GM18858 (cell line): Measurements from ENCODE around the gene DNAJC5G.

Experiments
- ATAC-seq: cut with Tn5 transposase; IDR thresholded peaks from one replicate; pipeline ENCODE4 v1.9.1; 2021; ENCODE audit not compliant: unreplicated experiment

Gene DNAJC5G, protein sequence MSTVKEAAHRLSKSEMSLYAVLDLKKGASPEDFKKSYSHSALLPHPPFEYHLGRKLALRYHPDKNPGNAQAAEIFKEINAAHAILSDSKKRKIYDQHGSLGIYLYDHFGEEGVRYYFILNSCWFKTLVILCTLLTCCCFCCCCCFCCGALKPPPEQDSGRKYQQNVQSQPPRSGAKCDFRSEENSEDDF

DNA sequence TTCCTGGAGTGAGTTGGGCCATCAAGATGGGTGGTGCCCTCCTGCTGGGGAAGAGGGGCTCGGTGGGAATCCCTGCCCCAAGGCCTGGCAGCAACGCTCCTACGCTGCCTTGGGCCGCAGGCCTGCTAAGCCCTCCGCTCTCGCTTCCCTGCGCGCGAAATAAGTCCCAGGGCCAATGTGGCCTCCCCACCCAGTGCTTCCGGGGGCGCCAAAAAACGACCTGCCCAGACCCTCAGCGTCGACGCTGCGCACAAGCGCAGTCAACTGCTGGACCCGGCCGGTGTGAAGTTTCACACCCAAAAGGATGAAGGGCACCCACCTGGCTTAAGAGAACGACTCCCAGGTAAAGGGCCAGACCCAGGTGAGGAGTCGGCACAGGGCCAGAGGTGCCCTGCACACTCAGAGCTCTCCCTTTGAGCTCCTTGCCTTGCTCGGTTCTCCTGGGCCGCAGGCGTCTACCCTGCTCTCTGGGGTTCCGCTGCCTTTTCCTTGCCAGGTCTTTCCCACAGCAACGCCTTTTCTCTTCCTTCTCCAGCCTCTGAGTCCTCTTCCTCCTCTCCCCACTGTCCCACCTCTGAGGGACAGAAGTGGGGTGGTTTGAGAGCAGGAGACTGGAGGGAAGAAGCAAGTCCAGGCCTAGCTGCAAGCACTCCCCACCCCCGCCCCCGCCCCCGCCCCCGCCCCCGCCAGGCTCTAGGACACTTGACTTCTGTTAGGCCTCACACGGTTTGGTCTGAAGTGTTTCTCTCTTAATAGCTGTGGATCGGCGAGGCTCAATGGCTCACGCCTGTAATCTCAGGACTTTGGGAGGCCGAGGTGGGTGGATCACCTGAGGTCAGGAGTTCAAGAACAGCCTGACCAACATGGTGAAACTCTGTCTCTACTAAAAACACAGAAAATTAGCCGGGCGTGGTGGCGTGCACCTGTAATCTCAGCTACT lies at the start of gene DNAJC5G:
DNAJC5G (plus strand) TSS at position 223 of the 940 bp plus-strand sequence. CDS start 1,296 bp downstream, outside the sequence.
- no peak for ATAC-seq

DNA sequence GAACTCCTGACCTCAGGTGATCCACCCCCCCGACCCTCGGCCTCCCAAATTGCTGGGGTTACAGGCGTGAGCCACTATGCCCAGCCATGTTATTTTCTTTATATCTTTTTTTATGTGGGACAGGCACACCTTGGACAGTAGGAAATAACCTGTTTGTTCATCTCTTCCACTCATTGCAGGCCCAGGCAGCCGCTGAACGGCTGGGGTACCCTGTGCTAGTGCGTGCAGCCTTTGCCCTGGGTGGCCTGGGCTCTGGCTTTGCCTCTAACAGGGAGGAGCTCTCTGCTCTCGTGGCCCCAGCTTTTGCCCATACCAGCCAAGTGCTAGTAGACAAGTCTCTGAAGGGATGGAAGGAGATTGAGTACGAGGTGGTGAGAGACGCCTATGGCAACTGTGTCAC lies 49.7 kb upstream of the DNAJC5G start:
- ATAC-seq, result no peak

DNA sequence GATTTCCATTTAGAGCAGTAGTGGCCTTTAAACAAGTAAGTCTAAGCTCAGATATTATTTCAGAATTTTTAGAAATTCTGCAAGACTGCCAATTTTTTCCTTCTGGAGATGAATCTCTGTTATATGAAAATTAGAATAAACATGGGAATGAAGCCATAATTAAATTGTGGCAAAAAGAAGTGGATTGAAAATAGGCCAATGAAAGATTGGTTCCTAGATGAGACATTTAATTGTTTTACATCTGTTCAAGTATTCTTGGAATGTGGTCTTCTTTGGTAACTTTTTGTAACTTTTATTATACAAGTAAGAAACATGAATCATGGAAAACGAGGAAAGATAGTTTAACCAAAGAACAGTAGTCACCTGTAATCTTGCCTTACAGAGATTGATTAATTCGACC lies 47.7 kb upstream of the DNAJC5G start:
- no peak for ATAC-seq

DNA sequence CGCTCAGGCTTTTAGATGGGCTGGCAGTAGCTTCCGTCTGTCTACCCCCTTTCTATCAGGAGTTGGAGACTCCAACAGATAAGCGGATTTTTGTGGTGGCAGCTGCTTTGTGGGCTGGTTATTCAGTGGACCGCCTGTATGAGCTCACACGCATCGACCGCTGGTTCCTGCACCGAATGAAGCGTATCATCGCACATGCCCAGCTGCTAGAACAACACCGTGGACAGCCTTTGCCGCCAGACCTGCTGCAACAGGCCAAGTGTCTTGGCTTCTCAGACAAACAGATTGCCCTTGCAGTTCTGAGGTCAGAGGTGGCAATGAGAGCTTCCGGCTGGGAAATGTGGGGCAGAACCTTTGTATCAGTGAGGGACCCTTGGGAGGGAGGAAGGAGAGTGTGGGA lies 43.3 kb upstream of the DNAJC5G start:
- no peak for ATAC-seq

DNA sequence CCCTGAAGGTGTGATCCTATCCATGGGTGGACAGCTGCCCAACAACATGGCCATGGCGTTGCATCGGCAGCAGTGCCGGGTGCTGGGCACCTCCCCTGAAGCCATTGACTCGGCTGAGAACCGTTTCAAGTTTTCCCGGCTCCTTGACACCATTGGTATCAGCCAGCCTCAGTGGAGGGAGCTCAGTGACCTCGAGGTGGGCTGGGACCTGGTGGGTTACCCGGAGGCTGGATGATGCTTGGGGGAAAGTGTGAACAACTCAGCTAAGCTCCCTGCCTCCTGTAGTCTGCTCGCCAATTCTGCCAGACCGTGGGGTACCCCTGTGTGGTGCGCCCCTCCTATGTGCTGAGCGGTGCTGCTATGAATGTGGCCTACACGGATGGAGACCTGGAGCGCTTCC lies 41.9 kb upstream of the DNAJC5G start:
- ATAC-seq, result no peak

DNA sequence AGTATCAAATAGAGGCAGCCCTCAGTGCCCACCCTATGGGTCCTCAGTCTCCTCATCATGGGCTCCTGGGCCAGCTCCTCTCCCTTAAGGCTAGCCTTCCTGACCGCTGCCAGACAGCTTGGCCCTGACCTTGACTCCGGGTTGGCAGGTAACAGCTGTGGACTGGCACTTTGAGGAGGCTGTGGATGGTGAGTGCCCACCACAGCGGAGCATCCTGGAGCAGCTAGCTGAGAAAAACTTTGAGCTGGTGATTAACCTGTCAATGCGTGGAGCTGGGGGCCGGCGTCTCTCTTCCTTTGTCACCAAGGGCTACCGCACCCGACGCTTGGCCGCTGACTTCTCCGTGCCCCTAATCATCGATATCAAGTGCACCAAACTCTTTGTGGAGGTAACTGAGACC lies 39.1 kb upstream of the DNAJC5G start:
- ATAC-seq, result no peak

DNA sequence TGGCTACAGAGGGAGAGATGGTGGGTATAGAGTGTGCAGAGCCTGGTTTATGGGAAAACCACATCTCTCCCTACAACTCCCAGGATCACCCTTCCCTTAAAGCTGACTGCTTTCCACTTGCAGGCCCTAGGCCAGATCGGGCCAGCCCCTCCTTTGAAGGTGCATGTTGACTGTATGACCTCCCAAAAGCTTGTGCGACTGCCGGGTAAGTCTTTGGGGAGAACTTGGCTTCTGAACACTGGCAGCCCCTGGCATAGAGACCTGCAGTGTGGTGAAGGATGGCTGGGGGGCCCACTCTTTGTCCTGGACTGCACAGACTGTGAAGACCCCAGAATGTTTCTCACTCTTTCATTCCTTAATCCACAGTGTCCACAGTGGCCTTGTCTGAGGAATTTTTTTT lies 38.6 kb upstream of the DNAJC5G start:
- ATAC-seq, result no peak

DNA sequence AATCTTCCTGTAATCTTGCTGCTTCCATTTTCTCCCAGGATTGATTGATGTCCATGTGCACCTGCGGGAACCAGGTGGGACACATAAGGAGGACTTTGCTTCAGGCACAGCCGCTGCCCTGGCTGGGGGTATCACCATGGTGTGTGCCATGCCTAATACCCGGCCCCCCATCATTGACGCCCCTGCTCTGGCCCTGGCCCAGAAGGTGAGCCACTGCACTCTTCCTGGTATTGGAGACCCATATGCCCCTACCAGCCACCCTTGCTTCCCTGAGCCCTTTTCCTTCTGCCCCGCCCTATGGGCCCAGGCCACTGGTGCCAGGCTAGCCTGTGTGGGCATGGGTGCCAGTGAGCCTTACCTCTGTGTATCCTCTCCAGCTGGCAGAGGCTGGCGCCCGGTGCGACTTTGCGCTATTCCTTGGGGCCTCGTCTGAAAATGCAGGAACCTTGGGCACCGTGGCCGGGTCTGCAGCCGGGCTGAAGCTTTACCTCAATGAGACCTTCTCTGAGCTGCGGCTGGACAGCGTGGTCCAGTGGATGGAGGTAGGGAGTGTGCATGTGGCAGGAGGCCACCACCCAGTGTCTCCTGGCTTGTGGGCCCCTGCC lies 37.8 kb upstream of the DNAJC5G start:
- ATAC-seq, result no peak

DNA sequence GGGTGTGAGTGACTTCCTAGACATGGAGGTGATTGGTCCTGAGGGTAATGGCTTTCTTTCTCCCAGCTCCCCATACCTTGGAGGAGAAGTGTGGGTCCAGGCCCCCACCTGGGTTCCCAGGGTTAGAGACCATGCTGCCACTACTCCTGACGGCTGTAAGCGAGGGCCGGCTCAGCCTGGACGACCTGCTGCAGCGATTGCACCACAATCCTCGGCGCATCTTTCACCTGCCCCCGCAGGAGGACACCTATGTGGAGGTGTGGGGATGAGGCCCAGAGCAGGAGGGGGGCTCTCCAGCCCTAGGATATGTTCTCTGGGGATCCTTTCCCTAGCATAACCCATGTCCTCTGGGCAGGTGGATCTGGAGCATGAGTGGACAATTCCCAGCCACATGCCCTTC lies 36.3 kb upstream of the DNAJC5G start:
- no peak for ATAC-seq

DNA sequence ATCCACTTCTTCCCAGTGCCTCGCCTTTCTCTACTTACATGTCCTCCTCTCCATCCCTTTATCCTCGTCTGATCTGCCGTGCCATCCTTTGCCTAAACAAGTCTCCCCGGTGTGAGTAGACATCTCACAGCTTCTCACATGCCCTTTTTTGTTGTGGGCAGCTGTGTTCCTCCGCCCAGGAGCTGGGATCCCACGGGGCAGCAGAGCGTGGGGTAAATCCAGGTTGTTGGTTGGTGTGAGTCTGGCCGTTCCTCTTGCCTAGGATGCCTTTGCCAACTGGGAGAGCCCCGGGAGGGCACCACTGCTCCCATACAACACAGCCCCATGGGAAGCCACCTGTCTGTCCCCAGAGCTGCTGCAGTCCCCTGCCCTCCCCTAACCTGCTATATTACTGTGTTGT lies 34.8 kb upstream of the DNAJC5G start:
- ATAC-seq, result no peak

DNA sequence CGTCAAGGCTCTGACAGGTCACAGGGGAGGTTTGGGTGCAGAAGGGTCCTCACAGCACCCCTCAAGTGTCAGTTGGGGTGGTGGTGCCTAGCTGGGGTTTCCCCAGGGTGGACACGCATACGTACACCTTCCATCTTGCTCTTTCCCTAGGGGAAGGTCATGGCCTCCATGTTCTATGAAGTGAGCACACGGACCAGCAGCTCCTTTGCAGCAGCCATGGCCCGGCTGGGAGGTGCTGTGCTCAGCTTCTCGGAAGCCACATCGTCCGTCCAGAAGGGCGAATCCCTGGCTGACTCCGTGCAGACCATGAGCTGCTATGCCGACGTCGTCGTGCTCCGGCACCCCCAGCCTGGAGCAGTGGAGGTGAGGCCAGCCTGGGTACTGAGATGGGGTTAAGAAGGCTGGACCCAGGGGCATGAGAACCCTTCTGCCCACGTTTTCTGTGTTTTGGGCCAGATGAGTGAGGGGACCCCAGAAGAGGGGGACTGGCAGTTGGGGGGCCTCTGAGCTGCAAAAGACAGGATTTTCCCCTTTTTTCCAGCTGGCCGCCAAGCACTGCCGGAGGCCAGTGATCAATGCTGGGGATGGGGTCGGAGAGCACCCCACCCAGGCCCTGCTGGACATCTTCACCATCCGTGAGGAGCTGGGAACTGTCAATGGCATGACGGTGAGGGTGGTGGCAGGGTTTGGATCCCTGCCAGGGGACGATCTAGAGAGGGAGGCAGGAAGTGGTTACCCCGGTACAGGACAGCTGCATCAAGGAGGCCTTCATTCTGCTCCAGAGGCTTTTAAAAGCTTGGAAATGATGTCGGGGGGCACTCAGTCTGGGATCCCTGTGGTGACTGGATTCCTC lies 33.2 kb upstream of the DNAJC5G start:
- ATAC-seq, result no peak

DNA sequence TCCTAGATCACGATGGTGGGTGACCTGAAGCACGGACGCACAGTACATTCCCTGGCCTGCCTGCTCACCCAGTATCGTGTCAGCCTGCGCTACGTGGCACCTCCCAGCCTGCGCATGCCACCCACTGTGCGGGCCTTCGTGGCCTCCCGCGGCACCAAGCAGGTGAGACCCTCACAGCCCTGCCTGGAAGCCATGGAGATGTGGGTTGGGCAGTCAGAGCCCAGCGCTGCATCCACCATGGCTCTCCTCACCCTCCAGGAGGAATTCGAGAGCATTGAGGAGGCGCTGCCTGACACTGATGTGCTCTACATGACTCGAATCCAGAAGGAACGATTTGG lies 32.6 kb upstream of the DNAJC5G start:
- ATAC-seq, result no peak

DNA sequence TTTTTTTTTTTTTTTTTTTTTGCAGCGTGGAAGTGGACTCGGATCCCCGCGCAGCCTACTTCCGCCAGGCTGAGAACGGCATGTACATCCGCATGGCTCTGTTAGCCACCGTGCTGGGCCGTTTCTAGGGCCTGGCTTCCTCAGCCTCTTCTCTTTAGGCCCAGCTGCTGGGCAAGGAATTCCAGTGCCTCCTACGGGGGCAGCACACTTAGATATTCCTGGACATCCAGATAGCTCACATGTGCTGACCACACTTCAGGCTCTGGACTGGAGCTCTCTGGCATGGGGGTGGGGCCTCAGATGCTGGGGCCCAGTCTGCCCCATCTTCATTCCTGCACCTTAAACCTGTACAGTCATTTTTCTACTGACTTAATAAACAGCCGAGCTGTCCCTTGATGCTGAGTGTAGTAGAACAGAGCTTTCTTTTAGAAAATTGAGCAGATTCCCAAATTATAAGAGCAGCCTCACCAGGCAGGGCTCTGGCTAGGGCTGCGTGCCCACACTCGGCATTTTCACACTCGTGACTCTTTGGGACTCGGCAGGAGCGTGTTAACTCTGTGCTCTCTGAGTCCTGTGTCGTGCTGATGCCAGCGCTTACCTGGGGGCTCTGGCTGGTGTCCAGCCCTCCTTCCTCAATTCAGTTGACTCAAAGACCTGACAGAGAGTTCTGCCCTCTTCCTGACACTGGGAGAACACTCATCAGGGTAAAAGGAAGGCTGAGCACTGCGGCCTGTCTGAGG lies 31.7 kb upstream of the DNAJC5G start:
- ATAC-seq, result no peak

DNA sequence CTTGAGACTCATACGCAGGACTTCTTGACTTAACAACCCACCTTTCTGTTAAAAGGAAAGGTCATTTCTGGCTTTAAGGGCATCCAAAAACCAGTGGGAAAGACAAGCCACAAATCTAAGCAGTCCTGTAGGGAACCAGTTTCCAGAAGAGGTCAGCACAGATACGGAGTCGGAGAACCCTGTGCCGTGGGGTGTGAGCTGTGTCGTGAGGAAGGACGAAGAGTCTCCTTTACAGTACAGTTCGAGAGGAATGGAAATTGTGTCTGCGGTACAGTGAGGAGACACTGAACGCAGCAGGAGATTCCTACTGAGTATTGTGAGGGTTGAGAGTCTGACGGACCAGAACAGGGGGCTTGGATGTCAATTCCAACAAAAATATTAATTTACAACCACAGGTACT lies 30.1 kb upstream of the DNAJC5G start:
- no peak for ATAC-seq

DNA sequence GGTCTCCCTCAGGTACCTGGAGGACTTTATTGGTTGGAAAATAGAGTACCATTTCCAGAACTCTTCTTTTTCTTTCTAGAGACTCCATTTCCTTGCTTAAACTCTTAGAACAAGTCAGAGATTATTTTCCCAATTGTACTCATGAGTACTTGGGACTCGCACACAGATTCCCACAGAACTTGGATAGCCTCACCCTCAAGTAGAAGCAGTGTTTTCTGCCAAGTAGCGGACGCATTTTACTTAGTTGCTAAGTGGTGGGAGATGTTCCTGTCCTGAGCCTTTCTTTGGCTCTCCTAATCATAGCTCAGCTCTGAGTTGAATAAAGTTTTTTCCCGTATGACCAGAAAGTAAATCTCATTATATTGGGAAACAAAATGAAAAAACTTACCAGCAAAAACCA lies 29.6 kb upstream of the DNAJC5G start:
- no peak for ATAC-seq

DNA sequence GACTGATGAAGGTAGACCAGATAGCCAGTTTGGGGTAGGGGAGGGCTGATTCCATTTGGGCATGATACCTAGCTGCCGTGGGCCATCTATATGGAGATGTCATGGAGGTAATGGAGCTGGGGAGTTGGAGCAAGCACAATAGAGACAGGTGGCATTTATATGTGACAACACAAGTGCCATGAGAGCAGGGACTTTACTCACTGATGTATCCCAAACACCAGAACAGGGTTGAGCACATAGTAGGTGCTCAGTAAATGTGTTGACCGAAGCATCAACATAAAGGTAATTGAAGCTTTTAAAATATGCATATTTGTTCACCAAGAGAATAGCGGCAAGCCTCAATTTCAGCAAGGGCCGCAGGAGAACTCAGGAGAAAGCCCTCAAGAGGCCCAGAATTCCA lies 27.3 kb upstream of the DNAJC5G start:
- no peak for ATAC-seq

DNA sequence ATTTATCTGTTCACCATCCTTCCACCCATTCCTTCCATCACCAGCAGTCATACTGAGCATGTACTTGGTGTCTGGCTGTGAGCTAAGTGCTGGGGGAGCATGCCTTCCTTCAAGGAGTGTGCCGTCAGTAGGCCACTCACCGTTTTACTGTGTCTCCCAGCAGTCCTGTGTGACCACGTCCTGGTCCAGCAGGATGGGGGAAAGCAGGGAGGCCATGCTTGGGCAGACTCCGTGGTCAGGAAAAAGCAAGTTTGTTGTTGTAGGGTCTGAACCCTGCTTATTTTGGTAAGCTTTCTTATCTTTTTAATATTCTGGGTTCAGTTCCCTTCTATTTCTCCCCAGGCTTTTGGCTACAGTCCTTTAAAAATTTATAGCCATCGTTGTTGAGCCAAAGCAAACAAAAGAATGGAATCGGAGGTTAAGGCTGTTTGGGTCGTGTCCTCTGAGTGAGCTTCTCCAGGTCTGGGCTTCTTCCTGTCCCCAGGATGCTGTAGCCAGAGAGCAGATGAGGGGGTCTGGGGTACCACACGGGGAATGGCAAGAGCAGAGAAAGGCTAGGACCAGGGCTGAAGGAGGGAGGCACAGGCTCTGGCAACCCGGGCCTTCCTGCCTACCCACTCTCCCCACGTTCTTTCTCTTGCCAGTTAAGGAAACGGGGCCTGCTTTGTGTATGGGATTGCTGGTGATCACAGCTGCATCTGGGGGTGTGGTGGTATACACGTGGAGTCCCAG lies 25.9 kb upstream of the DNAJC5G start:
- ATAC-seq, result no peak

DNA sequence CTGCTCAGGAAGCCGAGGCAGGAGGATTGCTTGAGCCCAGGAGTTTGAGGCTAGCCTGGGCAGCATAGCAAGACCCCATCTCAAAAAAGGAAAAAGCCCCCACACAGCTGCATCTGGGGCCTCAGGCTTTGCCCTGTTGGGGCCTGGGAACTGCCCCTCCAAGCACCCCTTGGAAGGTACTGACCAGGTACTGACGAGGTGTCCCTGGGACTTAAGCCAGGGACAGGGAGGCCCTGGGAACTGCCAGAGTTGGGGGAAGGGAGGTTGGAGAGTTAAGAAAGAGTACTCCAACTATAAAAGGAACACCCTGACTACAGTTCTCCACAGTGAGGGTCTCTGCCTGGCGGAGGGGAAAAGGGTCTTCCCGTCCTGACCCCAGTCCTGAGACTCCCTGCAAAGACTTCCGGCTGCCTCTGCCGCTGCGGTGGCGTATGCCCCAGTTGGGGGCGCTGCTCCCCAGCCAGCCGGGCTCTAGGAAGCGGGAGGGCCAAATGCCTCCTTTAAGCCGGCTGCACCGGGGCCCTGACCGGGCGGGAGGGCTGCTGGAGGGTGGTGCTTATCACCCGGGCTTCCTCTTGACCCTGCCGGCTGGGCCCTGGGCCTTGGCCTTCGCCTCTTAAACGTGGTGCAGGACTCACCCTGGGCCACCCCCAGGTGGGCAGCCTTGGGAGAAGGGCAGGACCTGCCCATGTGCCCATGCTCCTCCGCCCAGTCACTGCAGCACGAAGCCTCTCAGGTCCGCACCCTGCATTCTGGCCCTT lies 25.2 kb upstream of the DNAJC5G start:
- no peak for ATAC-seq

DNA sequence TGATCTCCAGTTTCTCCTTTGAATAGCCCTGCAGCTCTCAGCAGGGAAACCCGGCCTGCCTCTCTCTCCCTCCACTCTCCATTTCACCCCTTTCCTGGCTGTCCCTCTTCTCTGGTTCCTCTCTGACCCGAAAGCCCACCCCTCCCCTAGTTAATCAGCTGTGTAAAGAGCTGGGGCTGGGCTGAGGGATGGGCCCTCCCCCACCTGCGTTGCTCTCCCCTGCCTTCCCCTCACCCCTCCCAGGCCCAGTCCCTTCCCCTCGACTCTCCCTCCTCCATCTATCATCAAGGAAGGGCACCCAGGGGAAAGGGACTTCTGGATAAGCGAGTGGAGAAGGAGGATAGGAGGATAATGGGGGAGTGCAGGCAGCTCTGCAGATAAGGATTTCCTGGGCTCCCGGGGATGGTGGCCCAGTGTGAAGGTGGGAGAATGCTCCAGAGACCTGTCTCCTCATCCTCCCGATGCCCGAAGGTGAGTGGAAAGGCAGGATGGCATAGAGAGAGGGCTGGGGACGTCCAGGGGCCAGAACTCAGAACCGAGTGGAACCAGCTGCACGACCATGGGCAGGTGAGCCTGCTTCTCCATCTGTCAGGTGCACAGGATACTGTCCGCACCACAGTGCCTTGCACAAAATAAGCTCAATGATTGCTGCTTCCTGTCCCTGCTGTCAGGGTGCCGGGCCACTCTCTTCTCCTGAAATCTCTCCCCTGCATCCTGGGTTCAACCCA lies 24.4 kb upstream of the DNAJC5G start:
- no peak for ATAC-seq
